SW480 (cell line): ENCODE data around the gene MAPRE3.
"Not testable (repeated sequence)": the region's sequence is repeated elsewhere in the genome, so short reads cannot be mapped to it uniquely, and the experiment has no call there.

Experiments
- DNase-seq: peaks from one replicate; pipeline ENCODE4 v3.0.0-alpha.2; 2016; ENCODE audit warnings: low spot score

The MAPRE3 gene

GRCh38 chr2:27071277-27071989 lies 101.0 kb downstream of the MAPRE3 start, which contains the start of gene OST4:
Gene OST4 (minus strand): TSS chr2:27071654.
- peak; percentile 90 for DNase-seq

- DNase-seq, result no peak
These were observed 101.8 kb downstream of the MAPRE3 start for GRCh38 chr2:27071990-27072830.

GRCh38 chr2:27072920-27073319 lies 102.5 kb downstream of the MAPRE3 start:
- DNase-seq, result no peak

DNA sequence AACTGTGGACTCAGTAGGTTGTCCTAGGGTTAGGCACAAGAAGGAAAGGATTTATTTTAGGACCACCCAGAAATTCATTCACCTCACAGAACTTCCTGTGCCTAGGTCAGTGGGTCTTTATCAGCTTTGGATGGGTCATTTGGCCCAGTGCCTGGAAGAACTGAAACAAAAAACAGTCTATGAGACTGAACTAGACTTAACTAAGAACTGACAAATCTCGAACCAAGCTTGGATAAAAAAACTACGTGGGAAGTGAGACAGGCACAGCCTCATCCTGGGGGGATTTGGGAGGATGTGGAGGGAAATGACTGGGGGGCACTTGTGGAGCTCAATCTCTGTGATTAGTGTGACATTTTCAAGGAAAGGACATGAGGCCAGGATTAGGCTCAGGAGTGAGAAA lies 103.3 kb downstream of the MAPRE3 start:
- no peak for DNase-seq

DNA sequence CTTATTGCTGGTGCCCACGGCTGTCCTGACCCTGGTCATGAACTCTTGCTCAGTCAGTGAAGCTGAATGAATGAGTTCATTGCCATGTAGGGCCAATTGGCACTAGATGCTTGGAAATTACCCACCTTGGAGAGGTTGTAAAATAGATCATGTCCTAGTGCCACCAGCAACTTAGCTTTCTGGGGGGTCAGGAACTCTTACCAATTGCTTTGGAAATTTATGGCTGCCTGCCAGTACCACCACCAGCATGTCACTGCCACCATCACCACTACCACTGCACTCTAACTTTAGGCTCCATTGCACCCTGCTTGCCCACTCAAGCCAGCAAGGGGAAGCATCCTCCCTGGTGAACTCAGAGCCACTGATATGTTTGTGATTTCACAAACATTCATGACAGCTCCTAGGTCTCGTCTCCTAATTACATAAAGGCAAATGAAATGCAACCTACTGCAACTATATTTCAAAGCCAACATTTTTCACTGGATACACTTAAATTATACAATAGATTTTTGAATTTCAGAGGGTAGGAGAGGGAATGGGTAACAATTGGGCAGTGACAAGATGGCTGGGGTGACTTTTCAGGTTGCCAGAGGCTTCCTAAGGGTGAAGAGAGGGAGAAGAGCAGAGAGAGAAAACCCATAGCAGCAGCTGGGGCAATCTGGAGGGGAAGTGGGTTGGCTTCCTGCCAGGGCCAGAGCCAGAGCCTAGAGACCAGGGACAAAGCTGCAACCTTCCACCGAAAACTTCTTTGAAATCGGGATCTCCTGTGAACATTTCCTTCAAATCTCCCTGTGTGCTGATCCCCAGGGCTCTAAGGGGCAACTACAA lies 104.5 kb downstream of the MAPRE3 start:
- DNase-seq, result no peak

DNA sequence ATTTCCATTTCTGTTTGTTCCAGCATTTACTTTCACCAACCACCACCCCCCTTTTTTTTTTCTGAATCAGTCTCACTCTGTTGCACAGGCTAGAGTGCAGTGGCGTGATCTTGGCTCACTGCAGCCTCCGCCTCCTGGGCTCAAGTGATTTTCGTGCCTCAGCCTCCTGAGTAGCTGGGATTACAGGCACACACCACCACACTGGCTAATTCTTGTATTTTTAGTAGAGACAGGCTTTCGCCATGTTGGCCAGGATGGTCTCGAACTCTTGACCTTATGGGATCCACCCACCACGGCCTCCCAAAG lies 105.1 kb downstream of the MAPRE3 start:
- not testable (repeated sequence) for DNase-seq

DNA sequence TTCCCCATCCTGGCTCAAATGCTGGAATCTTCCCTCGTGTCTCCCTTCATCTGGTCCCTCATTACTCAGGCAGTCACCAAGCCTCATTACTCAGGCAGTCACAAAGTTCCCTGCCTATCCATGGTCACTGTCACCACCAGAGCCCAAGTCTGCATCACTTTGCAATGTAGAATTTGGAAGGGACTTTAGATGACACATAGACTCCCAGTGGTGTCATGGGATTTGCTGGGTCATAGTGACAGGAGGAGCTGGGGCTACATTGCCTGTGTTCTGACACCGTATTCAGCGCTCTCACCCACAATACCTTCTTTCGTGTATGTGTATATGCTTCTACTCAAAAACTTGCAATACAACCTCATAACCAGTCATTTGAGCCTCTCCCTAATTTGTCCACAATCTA lies 105.9 kb downstream of the MAPRE3 start:
- no peak for DNase-seq
